Jurkat, Clone E6-1 (cell line): ENCODE data around the gene DIS3L2.

Source experiments
- DNase-seq: peaks from one replicate; pipeline ENCODE4 v3.0.0-alpha.2; 2011; ENCODE audit warnings: low read depth, low spot score
- H3K4me3 ChIP-seq: 2 replicates; pipeline ENCODE4 v1.5.1; 2011; ENCODE audit warnings: mild to moderate bottlenecking, low read length, control low read depth, moderate library complexity

Gene DIS3L2

DNA sequence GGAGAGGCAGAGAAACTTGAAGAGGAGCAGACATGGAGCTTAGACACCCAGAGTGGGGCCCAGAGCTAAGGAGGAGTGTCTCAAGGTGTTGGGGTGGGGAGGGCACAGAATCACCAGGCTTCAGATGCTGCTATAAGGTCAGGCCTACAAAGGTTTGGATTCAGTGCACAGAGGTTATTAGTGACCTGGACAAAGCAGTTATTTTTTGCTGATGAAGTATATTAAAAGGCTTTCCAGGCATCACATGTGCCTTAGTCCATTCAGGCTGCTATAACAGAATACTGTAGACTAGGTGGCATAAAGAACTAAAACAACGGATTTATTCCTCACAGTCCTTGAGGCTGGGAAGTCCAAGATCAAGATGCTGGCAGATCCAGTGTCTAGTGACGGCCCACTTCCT is 271.4 kb downstream of the DIS3L2 start:
- no peak for DNase-seq
- no peak overlapping the region for H3K4me3 ChIP-seq

DNA sequence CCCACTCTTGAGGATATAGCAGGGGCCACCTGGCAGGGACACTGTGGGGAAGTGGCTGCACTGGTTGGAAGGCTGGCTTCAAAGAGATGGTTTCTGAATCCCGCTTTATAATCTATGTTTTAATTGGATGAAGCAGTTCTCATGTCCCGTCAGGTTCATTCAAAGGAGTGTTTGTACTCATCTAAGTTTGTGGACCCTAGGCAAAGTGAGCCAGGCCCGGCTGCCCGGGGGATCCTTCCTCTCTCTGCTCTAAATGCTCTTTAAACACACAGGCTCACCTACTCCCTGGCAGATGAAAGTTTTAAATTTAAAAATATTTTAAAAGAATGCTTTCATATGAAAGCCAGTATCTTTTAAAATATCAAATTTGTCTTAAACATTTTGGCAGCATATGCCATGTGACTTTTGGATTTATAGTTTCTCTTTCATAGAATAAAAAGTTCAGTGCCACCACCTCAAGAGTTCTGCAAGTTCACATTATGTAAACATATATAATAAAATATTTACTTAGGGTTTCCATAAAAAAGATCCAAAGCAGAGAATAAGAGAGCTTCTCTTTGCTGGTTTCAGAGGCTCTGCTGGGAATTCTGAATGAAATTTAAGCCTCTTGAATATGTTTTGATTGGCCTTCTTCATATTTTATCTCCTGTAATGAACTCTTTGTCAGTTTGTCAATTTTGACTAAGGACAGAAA is 273.6 kb downstream of the DIS3L2 start:
- no peak overlapping the region for H3K4me3 ChIP-seq
- DNase-seq: no peak

DNA sequence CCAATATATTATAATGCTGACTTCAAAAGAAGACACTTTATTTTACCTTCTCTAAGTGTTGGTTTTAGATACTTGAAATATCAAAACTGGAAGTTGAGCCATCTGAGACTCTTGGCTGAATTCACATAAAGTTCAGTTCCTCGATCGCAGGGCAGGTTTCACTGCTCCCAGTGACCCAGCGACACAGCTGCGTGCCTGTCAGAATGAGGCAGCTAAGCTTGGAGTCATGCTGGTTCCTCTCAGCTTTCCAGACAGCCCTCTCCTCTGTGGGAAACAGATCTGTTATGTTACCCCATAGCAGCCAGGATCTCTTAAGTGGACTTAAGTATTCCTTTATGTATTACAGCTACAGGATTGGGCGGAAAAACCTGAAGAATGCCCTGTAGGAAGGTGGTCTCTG is 274.2 kb downstream of the DIS3L2 start:
- no peak for DNase-seq
- no peak overlapping the region for H3K4me3 ChIP-seq

DNA sequence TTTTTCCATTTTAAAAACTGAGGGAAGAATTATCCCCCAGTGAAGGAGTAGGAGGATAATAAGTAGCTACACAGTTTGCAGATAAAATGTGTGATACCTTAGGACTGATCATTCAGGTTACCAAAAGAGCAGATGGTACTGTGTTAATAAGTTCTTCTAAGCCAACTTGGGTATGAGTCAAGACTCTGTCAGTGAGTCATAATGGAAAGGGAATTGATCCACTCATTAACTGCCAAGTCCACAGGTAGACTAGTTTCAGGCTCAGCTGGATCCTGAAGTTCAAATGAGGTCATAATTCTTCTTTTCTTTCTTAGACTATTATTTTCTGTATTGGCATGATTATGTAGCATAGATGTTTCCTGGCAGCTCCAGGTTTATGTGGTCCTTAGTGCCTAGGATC is 274.7 kb downstream of the DIS3L2 start:
- no peak overlapping the region for H3K4me3 ChIP-seq
- no peak for DNase-seq

DNA sequence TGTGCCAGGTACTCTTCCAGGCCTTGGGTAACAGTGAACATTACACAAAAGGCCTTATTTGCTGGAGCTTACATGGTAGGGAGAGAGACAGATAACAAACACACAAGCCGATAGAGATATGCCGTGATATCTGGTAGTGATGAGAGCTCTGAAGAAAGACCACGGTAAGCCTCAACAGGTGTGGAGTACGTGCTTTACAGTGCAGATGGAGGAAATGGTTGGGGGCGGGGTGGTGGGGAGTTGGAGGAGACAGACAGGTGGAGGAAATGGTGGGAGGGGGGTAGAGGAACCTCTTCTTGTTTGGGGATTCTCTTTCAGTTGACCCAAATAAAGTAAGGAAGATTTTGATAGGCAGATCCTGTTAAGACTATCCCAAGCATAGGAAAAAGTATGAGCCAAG is 276.0 kb downstream of the DIS3L2 start:
- H3K4me3 ChIP-seq: peak overlapping the region; percentile 15
- DNase-seq: peak; percentile 83

DNA sequence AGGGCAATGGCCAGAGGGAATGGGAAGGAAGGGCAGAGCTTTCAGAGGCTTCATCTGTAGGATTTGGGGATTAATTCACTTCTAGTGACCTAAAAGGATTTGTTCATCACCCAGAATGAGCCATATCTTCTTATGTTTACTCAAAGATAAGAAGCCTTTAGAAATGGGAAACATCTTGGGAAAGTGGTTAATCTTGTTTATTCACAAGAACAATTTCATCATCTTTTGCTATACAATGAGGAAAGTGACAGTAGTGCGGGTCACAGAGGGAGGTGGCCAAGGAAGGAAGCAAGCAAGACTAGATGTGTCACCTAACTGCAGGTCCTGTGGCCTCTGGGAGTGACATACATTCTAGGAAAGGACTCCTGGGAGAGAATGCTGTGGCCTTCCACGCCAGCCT is 276.6 kb downstream of the DIS3L2 start:
- H3K4me3 ChIP-seq: no peak overlapping the region
- no peak for DNase-seq

DNA sequence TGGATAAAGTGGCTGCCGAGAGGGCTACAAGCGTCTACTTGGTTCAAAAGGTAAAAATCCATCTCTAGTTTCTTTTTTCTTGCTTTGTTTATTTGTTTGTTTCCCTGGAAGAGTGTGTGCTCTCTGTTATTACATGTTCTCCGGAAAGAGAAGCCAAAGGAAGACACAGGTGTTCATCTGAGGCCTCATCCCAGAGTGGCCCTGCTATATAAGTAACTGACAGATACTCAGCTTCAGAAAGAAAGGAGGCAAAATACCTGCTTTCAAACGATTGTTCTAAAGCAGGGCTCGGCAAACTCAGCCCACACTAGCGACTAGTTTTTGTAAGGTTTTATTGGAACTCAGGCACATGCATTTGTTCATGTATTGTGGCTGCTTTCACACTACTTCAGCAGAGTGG is 277.1 kb downstream of the DIS3L2 start:
- DNase-seq: no peak
- no peak overlapping the region for H3K4me3 ChIP-seq

DNA sequence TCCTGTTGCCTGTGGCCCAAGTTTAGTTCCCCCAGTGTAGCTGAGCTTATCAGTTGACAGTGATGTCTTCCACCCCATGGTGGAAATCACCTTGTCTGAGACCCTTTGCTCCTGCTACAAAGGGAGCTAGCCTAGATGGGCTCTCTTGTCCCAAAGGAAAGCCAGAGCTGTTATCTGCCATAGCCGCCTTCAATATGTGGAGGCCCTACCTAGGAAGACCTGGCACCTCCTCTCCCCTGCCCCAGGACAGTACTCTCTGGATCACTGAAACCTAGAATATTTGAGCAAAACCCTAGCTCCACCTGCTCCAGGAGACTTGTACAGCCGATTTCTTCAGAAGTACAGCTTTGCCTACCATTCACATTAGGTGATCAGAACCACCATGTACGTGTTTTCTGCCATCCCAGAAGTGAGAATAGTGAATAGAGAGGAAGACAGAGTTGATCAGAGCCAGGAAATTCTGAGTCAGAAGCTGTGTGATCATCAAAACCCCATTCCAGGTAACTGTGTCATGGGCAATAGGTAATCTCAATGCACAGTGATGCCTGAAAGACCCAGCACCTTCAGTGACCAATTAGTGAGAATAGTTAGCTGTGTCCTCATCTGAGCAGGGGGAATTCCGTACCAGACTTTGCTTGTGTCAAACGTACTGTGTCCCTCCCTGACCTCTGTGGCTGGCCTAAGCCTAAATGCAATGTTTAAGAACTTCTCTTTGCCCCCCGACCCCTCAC is 278.6 kb downstream of the DIS3L2 start:
- DNase-seq: no peak
- H3K4me3 ChIP-seq: no peak overlapping the region

DNA sequence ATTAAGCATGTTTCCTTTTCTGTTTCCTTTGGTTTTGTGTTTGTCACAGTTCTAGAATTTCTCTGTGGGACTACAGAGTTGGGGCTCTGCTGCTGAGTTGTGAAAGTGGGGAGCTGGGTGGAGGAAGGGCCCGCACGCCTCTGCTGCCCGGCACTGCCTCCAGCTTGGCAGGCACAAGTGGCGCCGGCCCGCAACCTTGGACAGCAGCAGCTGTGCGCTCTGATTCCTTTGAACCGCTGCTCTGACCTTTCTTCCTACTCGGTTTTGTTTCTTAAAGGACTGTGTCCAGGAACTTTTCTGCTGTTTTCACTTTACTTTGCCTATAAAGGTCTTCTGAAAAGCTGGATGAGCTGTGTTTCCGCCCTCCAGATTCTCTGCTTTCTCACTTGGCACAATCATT is 279.4 kb downstream of the DIS3L2 start:
- no peak overlapping the region for H3K4me3 ChIP-seq
- no peak for DNase-seq

DNA sequence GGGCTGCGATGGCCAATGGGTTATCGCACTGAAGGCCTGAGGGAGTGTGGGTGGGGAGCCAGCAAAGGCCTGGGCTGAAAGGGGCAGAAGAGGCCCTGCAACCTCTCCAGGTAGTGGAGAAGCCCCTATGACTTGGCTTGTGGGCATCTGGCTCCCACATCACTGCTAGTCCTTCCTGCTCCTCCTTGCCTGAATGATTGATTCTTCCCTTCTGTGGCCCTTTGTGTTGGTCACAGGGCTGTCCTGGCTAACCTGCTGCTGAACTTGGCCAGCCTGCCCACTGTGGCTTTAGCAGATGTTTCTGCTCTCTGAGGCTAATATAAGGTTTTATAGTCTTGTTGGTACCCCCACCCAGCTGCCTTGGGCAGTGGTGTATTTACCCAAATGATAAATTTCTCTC is 280.8 kb downstream of the DIS3L2 start:
- no peak overlapping the region for H3K4me3 ChIP-seq

DNA sequence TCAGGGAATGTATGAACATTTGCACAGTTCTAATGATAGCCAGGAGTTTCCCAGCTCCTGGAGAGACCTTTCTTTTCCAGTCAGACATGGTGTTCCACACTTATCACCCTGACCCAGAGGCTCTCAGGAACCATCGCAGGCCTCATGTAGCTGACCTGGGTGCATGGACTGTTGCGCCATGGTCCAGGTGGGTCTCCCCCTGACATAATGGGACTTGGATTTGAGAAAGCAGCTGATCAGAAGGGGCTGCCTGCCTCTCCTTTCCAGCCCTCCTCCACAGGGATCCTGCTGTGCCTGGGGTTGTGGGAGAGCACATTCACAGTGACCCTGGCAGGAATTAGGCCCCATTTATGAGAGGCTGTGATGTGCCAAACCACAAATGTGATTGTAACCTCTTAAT is 283.6 kb downstream of the DIS3L2 start:
- no peak overlapping the region for H3K4me3 ChIP-seq
- no peak for DNase-seq

More for the DNA sequence above, 280.8 kb downstream of the DIS3L2 start:
- DNase-seq: no peak

DNA sequence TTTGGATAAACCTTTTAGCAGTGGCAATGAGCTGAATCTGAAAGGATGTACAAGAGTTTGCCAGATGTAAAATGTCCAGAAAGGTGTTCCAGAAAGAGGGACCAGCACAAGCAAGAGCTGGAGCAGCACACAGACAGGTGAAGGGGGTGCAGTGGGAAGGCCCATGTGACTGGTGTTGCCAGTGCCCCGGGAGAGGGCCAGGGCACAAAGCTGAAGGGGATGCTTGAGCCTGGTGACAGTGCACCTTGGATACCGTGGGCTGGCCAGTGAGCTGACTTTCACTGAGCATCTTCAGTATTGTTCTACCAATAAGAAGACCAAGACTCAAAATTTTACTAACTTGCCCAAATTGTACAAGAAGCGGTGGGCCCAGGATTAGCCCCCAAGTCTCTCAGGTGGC is 284.7 kb downstream of the DIS3L2 start:
- DNase-seq: no peak

DNA sequence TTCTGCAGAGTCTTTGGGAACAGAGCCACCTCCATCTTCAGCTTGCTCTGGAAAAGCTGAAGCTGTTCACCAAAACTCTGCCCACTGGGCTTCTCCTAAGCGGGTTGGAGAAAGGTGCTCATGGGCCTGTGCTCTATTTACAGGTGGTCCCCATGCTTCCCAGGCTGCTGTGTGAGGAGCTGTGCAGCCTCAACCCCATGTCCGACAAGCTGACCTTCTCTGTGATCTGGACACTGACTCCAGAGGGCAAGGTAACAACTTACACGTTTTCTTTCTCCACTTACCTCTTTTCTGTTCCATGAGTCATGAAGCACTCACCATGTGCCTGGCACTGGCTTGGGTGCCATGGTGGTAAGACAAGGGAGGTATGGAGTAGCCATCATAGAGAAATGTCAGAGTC is 287.6 kb downstream of the DIS3L2 start:
- no peak overlapping the region for H3K4me3 ChIP-seq
- no peak for DNase-seq

More for the DNA sequence above, 284.7 kb downstream of the DIS3L2 start:
- no peak overlapping the region for H3K4me3 ChIP-seq

DNA sequence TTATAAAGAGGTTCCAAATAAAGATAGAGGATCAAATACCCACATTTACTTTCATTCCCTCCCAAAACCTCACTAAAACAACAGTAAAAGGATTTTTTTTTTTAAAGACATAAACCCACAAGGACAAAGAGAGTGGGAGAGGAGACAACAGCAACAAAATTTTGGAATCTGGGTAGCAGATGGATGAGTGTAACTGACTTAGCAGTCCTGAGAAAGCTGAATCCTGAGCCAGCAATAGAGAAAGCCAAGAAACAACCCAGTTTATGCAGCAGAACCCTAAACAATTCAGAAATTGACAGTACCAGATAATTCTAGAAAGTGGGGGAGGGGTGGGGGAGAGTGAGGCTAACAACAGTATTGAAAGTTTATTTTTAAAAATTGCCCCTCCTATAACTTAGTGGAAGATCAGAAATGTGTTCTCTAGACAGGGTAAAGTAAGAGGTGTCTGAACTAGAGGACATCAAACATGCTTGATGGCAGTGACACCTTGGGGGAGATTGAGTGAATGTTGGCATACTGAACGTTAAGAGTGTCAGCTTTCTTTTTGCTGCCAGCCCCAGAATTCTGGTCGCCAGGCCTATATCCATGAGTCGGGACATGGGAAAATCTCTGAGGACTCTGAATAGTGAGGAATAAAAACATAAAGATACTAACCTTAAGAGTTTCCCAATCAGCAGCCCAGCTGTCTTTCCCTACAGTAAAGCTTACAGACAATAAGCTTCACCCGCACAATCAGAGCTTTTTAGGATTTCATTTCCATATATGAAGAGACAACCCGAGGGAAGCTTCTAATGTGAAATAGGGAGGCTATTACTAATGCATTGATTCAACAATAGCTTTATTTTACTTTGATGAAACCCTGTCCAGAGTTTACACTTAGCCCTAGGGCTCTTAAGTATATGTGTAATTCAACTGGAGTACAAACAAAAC is 289.0 kb downstream of the DIS3L2 start:
- no peak overlapping the region for H3K4me3 ChIP-seq
- no peak for DNase-seq

DNA sequence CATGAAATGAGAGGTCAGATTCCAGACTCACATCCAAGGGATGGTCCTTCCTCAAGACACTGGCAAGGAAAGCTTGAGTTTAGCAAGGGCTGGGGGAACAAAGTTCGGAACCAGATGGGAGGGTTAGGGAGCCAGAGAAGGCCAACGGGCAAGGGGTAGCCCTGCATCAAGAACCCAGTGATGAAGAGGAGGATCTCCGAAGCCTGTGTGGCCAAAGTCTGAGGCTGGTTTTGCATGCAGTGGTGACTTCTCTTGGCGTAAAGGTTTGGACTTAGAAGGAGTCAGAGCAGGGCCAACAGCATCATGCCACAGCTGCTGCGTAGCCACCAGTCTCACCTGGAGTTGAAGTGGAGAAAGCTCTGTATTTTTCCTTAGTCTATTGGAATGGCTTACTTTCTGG is 293.5 kb downstream of the DIS3L2 start:
- DNase-seq: no peak
- H3K4me3 ChIP-seq: no peak overlapping the region

DNA sequence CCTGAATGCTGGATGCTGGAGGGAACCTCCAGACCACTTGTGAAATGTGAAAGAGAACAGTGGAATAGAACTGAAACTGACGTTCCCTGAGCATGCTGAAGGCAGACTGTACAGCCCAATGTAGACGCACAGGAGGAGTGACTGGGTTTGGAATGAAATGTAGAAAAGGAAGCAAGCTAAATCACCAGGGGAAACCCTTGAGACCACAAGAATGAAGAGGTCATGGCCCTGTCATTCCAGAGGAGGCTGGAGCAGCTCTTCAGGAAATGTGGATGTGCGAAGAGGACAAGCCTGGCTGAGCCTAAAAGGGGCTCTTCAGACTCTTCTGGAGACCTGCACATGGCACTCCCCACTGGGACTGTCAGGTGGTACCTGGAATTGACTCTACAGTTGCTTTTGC is 298.6 kb downstream of the DIS3L2 start:
- H3K4me3 ChIP-seq: no peak overlapping the region
- DNase-seq: no peak

DNA sequence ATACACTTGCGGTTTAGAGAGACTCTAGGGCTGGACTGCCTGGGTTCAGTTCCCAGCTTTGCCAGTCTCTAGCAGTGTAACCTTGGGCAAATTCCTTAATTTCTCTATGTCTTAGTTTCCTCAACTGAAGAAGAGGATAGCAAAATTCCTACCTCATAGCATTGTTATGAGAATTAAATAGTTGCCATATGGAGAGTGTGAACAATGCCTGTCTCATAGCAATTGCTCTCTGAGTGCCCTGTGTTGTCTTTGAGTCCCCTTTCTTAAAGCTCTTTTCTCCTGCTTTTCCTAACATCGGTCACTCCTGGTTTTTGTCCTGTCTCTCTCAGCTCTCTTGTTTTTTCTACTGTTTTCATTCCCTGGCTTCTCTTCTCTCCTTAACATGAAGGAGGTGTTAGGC is 300.3 kb downstream of the DIS3L2 start:
- H3K4me3 ChIP-seq: no peak overlapping the region
- no peak for DNase-seq

DNA sequence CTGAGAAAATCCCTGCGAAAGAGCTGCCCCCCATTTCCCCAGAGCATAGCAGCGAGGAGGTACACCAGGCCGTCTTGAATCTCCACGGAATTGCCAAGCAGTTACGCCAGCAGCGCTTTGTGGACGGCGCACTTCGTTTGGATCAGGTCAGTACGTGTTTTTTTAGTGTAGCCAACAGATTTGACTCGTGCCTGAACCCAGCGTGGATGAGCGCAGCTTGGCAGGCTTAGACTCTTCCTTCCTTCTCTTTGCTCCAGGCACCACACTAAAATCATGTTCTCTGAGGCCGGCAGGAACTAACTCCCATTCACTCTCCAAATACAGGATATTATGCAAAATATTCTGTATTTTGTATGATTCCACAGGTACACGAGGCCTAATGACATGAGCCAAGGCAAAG is 301.8 kb downstream of the DIS3L2 start:
- H3K4me3 ChIP-seq: no peak overlapping the region
- DNase-seq: no peak

DNA sequence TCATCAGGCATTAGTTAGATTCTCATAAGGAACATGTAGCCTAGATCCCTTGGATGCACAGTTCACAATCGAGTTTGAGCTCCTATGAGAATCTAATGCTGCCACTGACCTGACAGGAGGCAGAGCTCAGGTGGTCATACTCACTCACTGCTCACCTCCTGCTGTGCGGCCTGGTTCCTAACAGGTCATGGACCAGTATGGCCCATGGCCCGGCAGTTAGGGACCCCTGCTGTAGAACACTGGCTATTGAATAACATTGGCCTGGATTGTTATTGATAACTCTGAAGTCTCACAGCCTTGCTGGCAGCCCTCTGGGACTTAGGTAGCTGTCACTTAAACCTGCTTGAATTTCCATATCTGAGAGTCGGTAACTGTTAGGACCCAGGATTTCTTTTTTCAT is 302.6 kb downstream of the DIS3L2 start:
- H3K4me3 ChIP-seq: no peak overlapping the region
- DNase-seq: no peak

DNA sequence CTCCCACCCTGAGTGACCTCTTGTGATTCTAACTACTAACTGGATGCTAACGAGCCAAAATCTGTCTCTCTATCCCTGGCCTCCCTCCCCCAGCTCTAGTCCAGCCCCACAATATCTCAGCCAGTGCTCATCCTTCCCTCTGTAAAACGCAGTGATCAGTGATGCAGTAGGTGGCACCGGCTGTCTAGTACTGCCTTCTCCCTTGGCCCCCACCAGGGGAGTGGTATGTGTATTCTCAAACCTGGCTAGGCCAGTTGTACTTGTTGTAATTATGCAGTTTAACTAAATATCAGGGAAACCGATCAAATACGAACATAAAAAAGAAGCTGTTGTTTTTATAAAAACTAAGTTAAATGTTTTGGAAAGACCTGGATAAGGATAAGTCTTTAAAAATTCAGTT is 303.8 kb downstream of the DIS3L2 start:
- no peak for DNase-seq
- no peak overlapping the region for H3K4me3 ChIP-seq
